Stimulated activated CD4-positive, alpha-beta T cell treated with anti-CD3 and anti-CD28 coated beads, TNF-alpha, amount 100 ng/mL, for 1 hour (primary cell): ENCODE data around the gene DAB1.

Experiments used
- DNase-seq, 3 donors: peaks; one replicate each; pipeline ENCODE4 v3.0.0-alpha.2; 2020; ENCODE audit warnings: low read depth in 3 of 3, low spot score in 1 of 3

DAB1 gene

GRCh38 chr1:57423656-57424211 lies at the start of gene DAB1:
DAB1 (minus strand) TSS chr1:57424060; CDS start chr1:57291030, 133,030 bp downstream.
- DNase-seq: no peak

- DNase-seq: no peak
Observed at GRCh38 chr1:57473448-57473847, 49.6 kb upstream of the DAB1 start.

GRCh38 chr1:57471995-57472394 lies 48.1 kb upstream of the DAB1 start:
- no peak for DNase-seq

- DNase-seq: no peak
Observed at GRCh38 chr1:57470036-57470435, 46.2 kb upstream of the DAB1 start.

- no peak for DNase-seq
Observed at GRCh38 chr1:57468641-57469523, 45.0 kb upstream of the DAB1 start.

- DNase-seq: no peak
Observed at GRCh38 chr1:57467830-57468229, 44.0 kb upstream of the DAB1 start.

- no peak for DNase-seq
Observed at GRCh38 chr1:57464756-57465155, 40.9 kb upstream of the DAB1 start.

GRCh38 chr1:57463343-57463742 lies 39.5 kb upstream of the DAB1 start:
- DNase-seq: no peak

- no peak for DNase-seq
Observed at GRCh38 chr1:57461405-57461804, 37.5 kb upstream of the DAB1 start.

GRCh38 chr1:57451516-57451915 lies 27.7 kb upstream of the DAB1 start:
- DNase-seq: no peak

- no peak for DNase-seq
Observed at GRCh38 chr1:57450981-57451380, 27.1 kb upstream of the DAB1 start.

- DNase-seq: no peak
Observed at GRCh38 chr1:57447551-57447950, 23.7 kb upstream of the DAB1 start.

- no peak for DNase-seq
Observed at GRCh38 chr1:57443004-57443403, 19.1 kb upstream of the DAB1 start.

- no peak for DNase-seq
Observed at GRCh38 chr1:57440096-57440495, 16.2 kb upstream of the DAB1 start.

- DNase-seq: no peak
Observed at GRCh38 chr1:57431400-57431799, 7.5 kb upstream of the DAB1 start.

GRCh38 chr1:57424231-57425027 lies 569 bp upstream of the DAB1 start:
- no peak for DNase-seq

- no peak for DNase-seq
Observed at GRCh38 chr1:57423135-57423655, 665 bp downstream of the DAB1 start.

GRCh38 chr1:57422271-57423134 lies 1.4 kb downstream of the DAB1 start:
- DNase-seq: no peak

- no peak for DNase-seq
Observed at GRCh38 chr1:57421806-57422205, 2.1 kb downstream of the DAB1 start.

GRCh38 chr1:57420981-57421785 lies 2.7 kb downstream of the DAB1 start:
- DNase-seq: no peak
